ENCODE results near the gene SV2B.

DNA sequence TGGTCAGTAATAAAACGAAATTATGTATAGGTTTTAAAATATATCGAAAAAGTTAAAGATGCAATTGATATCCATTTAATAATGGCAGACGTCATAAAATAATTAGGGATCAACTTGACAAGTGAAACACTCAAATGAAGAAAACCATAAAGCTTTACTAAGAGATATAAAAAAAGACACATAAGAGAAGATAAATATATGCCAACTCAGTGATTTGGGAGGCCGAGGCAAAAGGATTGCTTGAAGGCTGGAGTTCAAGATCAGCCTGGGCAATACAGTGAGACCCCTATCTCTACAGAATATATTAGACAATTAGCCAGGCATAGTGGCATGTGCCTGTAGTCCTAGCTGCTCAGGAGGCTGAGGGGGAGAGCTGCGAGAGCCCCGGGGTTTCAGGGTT lies 190.5 kb downstream of the SV2B start:
- TF ChIP-seq NCOA2 (IDR thresholded peaks at IDR 0.05; ENCODE audit: partially characterized antibody in 2 of 2): no peak
- TF ChIP-seq ZFP36 (IDR thresholded peaks at IDR 0.05; ENCODE audit: low read depth, low read length, partially characterized antibody): no peak
- TF ChIP-seq SUPT5H (IDR thresholded peaks at IDR 0.05): no peak
- TF ChIP-seq, protein P1, sequence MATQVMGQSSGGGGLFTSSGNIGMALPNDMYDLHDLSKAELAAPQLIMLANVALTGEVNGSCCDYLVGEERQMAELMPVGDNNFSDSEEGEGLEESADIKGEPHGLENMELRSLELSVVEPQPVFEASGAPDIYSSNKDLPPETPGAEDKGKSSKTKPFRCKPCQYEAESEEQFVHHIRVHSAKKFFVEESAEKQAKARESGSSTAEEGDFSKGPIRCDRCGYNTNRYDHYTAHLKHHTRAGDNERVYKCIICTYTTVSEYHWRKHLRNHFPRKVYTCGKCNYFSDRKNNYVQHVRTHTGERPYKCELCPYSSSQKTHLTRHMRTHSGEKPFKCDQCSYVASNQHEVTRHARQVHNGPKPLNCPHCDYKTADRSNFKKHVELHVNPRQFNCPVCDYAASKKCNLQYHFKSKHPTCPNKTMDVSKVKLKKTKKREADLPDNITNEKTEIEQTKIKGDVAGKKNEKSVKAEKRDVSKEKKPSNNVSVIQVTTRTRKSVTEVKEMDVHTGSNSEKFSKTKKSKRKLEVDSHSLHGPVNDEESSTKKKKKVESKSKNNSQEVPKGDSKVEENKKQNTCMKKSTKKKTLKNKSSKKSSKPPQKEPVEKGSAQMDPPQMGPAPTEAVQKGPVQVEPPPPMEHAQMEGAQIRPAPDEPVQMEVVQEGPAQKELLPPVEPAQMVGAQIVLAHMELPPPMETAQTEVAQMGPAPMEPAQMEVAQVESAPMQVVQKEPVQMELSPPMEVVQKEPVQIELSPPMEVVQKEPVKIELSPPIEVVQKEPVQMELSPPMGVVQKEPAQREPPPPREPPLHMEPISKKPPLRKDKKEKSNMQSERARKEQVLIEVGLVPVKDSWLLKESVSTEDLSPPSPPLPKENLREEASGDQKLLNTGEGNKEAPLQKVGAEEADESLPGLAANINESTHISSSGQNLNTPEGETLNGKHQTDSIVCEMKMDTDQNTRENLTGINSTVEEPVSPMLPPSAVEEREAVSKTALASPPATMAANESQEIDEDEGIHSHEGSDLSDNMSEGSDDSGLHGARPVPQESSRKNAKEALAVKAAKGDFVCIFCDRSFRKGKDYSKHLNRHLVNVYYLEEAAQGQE (IDR thresholded peaks at IDR 0.05; ENCODE audit: borderline replicate concordance): no peak
- TF ChIP-seq, protein P1 (CRISPR knock-in tag; IDR thresholded peaks at IDR 0.05; ENCODE audit: low read depth): no peak
- TF ChIP-seq L3MBTL2 (IDR thresholded peaks at IDR 0.05): no peak
- no peak for TF ChIP-seq RAD21 (CRISPR knock-in tag; conservative IDR thresholded peaks at IDR 0.05 in 1 of 2, IDR thresholded peaks at IDR 0.05 in 1 of 2)
- TF ChIP-seq, protein P2, sequence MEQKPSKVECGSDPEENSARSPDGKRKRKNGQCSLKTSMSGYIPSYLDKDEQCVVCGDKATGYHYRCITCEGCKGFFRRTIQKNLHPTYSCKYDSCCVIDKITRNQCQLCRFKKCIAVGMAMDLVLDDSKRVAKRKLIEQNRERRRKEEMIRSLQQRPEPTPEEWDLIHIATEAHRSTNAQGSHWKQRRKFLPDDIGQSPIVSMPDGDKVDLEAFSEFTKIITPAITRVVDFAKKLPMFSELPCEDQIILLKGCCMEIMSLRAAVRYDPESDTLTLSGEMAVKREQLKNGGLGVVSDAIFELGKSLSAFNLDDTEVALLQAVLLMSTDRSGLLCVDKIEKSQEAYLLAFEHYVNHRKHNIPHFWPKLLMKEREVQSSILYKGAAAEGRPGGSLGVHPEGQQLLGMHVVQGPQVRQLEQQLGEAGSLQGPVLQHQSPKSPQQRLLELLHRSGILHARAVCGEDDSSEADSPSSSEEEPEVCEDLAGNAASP (IDR thresholded peaks at IDR 0.05): no peak
- TF ChIP-seq FOXJ3 (CRISPR knock-in tag; IDR thresholded peaks at IDR 0.05): no peak
- no peak for TF ChIP-seq FOXP1 (CRISPR knock-in tag; IDR thresholded peaks at IDR 0.05)
- TF ChIP-seq ZNF184 (CRISPR knock-in tag; IDR thresholded peaks at IDR 0.05): no peak
- TF ChIP-seq FOXK2 (conservative IDR thresholded peaks at IDR 0.05 in 1 of 2, IDR thresholded peaks at IDR 0.05 in 1 of 2; ENCODE audit: low read depth in 2 of 2): no peak
- no peak for TF ChIP-seq POLR2A (conservative IDR thresholded peaks at IDR 0.05)
- TF ChIP-seq, protein P3, sequence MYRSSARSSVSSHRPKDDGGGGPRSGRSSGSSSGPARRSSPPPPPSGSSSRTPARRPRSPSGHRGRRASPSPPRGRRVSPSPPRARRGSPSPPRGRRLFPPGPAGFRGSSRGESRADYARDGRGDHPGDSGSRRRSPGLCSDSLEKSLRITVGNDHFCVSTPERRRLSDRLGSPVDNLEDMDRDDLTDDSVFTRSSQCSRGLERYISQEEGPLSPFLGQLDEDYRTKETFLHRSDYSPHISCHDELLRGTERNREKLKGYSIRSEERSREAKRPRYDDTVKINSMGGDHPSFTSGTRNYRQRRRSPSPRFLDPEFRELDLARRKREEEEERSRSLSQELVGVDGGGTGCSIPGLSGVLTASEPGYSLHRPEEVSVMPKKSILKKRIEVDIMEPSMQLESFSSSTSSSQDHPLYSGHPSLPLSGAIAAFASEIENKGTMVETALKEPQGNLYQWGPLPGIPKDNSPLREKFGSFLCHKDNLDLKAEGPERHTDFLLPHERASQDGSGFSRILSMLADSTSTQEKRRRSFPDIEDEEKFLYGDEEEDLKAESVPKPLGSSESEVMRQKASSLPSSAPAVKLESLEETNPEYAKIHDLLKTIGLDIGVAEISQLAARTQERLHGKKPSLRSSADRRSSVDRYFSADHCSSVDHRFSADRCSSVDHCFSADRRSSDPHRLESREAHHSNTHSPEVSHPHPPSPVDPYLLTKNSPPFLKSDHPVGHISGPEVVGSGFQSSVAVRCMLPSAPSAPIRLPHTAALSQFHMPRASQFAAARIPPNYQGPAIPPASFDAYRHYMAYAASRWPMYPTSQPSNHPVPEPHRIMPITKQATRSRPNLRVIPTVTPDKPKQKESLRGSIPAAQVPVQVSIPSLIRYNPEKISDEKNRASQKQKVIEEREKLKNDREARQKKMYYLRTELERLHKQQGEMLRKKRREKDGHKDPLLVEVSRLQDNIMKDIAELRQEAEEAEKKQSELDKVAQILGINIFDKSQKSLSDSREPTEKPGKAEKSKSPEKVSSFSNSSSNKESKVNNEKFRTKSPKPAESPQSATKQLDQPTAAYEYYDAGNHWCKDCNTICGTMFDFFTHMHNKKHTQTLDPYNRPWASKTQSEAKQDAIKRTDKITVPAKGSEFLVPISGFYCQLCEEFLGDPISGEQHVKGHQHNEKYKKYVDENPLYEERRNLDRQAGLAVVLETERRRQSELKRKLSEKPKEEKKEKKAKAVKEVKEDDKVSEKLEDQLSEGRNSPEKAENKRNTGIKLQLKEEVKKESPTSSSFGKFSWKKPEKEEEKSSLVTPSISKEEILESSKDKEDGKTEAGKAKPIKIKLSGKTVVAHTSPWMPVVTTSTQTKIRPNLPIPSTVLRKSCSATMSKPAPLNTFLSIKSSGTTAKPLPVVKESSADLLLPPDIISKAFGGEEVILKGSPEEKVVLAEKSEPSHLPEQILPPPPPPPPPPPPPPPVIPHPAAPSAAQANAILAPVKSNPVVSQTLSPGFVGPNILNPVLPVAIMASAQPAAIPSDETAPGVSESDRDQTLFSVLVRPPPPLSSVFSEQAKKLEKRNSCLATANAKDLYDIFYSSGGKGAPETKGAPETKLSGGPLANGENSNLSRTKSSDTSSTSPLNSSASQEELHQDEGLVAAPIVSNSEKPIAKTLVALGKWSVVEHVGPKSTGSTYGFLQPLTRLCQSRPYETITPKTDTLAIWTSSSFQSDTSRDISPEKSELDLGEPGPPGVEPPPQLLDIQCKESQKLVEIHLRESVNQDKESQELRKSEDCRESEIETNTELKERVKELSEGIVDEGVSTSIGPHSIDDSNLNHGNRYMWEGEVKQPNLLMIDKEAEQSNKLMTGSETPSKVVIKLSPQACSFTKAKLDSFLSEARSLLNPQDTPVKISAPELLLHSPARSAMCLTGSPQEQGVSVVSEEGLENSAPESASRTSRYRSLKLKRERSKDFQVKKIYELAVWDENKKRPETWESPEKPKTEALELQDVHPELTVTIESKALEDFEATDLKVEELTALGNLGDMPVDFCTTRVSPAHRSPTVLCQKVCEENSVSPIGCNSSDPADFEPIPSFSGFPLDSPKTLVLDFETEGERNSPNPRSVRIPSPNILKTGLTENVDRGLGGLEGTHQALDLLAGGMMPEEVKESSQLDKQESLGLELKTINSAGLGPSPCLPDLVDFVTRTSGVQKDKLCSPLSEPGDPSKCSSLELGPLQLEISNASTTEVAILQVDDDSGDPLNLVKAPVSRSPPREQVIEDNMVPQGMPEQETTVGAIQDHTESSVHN (IDR thresholded peaks at IDR 0.05; ENCODE audit: borderline replicate concordance in 1 of 2, low read depth in 1 of 2): no peak

All from K562 (cell line).